Eye (tissue), 1 donor: ENCODE measurements around the gene GSTM5.
"Not testable (repeated sequence)": the region's sequence is repeated elsewhere in the genome, so short reads cannot be mapped to it uniquely, and the experiment has no call there.

Source experiments
- DNase-seq: peaks from one replicate; pipeline ENCODE4 v3.0.0-alpha.2; 2015

The GSTM5 gene

DNA sequence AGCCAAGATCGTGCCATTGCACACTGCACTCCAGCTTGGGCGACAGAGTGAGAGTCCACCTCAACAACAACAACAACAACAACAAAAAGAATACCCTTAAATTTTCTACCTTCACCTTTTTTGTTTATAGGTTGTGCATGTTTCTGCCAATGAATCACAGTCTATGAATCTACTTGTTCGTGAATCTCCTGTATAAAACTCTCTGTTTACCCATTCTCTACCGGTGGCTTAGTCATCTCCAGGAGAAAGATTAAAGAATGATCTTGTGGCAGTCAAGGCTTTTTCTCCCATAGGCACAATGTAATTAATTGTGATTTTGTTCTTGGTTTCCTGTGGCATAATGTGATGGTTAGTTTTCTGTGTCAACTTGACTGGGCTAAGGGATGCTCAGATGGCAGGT lies 14.2 kb upstream of the GSTM5 start:
- not testable (repeated sequence) for DNase-seq

GRCh38 chr1:109702940-109703339 lies 9.1 kb upstream of the GSTM5 start:
- DNase-seq = peak; percentile 0

DNA sequence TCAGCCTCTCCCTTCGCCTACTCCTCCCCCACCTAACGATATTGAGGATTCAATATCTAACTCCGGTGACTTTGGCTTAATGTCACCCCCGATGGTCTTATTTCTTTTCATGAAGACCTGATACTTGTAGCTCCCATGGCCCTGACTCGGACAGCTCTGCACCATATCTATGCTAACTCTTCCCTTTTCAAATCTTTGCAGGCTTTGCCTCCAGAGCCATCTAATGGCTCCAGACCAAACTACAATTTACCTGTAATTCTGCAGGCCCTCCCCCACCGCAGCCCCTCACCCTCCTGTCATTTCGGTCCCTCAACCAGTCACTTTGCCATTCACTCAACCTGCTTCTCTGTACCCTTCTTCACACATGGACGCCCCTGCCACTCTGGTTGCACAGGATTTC lies 7.9 kb upstream of the GSTM5 start:
- DNase-seq = peak; percentile 3

GRCh38 chr1:109705411-109705810 lies 6.6 kb upstream of the GSTM5 start:
- no peak for DNase-seq

DNA sequence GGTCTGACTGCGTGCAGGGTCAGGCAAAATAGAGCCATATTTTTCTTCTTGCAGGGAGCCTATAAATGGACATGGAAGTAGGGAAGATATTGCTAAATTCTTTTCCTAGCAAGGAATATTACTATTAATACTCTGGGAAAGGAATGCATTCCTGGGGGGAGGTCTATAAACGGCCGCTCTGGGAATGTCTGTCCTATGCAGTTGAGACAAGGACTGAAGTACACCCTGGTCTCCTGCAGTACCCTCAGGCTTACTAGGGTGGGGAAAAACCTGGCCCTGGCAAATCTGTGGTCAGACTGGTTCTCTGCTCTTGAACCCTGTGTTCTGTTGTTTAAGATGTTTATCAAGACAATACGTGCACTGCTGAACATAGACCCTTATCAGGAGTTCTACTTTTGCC lies 3.1 kb upstream of the GSTM5 start:
- peak; percentile 0 for DNase-seq

GRCh38 chr1:109709822-109710221 lies 2.2 kb upstream of the GSTM5 start:
- DNase-seq = not testable (repeated sequence)

DNA sequence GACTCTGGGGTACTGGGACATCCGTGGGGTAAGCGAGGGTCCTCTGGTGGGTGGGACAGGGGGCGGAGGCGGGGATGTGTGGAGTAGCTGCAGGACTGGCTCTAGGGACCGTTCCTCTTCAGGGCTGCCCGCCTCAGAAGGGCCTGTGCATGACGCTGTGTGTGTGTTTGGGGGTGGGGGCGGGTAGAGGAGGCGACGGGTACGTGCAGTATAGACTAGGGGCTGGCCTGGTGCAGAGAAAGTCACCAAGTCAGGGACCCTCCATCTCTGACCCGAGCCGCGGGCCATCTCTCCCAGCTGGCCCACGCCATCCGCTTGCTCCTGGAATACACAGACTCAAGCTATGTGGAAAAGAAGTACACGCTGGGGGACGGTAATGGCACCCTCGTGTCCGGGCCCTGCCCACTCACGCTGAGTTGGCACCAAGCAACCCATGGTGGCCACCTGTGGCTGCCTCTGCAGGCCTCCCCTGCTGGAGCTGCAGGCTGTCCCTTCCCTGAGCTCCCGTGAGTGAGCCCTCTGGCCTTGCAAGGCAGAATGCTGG lies 342 bp downstream of the GSTM5 start:
- no peak for DNase-seq

- DNase-seq = no peak
These were observed 1.6 kb downstream of the GSTM5 start for GRCh38 chr1:109713636-109714035.

DNA sequence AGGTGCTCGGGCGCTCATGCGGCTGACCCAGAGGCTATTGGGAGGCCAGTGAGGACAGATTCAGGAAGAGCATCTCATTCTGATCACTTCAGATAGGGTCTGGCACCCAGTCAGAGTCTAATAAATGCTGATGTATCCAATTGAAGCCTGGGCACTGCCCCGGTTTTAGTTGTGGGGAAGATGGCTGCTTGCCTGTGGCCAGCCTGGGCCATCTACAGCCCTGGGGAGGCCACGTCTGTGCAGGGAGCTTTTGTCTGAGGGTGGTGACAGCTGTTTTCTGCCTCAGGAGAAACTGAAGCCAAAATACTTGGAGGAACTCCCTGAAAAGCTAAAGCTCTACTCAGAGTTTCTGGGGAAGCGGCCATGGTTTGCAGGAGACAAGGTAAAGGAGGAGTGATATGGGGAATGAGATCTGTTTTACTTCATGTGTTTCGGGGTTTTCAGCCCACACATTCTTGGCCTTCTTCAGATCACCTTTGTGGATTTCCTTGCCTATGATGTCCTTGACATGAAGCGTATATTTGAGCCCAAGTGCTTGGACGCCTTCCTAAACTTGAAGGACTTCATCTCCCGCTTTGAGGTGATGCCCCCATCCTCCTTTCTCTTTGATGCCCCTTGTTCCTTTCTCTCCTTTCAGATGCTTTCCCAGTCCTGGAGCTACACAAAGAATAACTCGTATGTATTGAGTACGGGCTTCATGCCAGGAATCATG lies 2.8 kb downstream of the GSTM5 start:
- DNase-seq = peak; percentile 6

- no peak for DNase-seq
These were observed 4.1 kb downstream of the GSTM5 start for GRCh38 chr1:109716121-109716520.

GRCh38 chr1:109716570-109717090 lies 4.6 kb downstream of the GSTM5 start:
- no peak for DNase-seq

- DNase-seq = no peak
These were observed 5.7 kb downstream of the GSTM5 start for GRCh38 chr1:109717729-109718128.

GRCh38 chr1:109718495-109718894 lies 6.4 kb downstream of the GSTM5 start:
- no peak for DNase-seq

DNA sequence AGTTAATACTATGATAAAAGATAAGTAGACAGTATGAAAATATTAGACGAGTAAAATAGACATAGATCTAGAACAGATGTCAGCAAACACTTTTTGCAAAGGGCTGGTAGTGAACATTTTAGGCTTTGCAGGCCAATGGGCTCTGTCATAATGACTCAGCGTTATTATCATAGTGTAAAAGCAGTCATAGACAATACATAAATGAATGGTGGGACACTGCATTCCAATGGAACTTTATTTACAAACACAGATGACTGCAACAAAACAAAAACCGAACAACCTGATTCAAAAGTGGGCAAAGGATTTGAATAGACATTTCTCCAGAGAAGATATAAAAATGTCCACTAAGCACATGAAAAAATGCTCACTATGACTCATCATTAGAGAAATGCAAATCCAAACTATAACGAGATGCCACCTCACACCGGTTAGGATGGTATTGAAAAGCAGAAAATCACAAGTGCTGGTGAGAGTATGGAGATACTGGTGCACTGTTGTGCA lies 7.3 kb downstream of the GSTM5 start:
- no peak for DNase-seq

GRCh38 chr1:109721042-109721441 lies 9.0 kb downstream of the GSTM5 start:
- no peak for DNase-seq

DNA sequence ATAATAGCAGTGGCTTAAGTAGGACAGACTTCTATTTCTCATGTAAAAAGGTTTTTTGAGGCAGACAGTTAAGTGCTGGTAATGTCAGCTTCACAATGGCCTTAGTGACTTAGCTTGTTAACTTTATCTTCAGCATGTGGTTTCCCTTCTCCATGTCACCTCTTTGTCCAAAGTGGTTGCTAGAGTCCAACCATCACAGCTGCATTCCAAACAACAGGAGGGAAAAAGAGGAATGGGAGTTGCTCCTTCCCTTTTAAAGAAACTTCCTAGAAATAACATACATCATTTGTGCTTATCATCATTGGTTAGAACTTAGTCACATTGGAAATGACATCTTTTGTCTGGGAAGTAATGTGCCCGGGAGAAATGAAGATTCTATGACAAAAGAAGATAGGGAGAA lies 9.9 kb downstream of the GSTM5 start:
- no peak for DNase-seq

GRCh38 chr1:109722908-109723691 lies 11.0 kb downstream of the GSTM5 start:
- DNase-seq = no peak

GRCh38 chr1:109724933-109725332 lies 12.9 kb downstream of the GSTM5 start:
- no peak for DNase-seq

DNA sequence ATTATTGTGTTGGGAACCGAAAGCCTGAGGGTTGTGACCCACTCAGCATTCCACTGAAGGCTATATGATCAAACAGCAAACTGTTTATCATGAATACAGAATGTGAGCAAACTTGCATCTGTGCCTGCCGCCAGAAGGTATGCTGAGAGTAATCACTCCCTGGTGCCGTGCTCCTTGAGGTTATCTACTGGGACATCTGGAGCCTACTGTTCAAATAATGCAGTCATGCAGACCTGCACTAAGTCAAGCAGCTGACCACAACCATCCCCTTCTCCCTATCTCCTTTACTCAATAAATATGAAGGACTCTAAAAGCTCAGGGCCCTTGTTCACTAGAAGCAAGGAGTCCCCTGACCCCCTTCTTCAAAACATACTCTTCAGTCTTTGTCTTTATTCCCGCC lies 13.5 kb downstream of the GSTM5 start:
- no peak for DNase-seq

- no peak for DNase-seq
These were observed 14.0 kb downstream of the GSTM5 start for GRCh38 chr1:109726007-109726406.

GRCh38 chr1:109726728-109727373 lies 14.8 kb downstream of the GSTM5 start:
- DNase-seq = no peak

DNA sequence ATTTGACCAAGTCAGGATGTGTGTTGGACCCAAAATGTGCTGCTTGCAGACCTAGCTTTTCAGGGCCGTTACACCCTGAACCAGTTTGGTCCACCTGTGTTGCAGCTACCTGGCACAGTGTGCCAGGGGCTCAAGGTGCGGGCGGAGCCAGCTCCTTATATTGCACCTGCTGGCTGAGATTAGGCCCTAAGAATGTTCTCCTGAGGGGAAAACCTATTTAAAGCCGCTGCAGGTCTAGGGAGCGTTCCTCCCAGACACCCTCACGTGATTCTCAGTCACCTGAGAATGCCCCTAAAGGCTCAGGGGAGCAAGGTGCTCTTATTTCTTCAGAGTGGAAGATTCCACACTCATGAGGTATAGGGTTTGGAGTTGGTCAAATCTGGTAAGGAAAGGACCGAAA lies 16.8 kb downstream of the GSTM5 start:
- DNase-seq = no peak

DNA sequence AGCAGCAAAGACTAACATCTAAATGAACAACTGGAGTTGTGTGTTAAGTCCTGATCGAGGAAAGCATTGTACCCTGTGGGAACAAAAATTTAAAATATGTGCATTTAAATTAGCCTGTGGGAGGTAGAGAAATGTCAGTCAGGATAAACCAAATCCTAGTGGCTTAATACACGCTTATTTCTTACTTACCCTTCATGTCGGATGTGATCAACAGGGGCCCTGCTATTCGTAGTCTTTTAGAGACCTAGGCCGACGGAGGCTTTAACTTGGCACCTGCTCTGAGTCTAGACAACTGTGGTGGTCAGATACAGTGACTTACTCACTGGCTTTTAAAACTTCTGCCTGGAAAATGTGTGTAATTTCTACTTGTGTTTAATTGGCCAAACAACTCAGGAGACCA lies 18.6 kb downstream of the GSTM5 start:
- no peak for DNase-seq
